A673 (cell line): ENCODE data around the gene NAV1. TPM values are rescaled to one million over a fixed set of nuclear protein-coding genes. Genes with fewer than 3 reads are reported as not detected.
"Not testable (repeated sequence)": the region's sequence is repeated elsewhere in the genome, so short reads cannot be mapped to it uniquely, and the experiment has no call there.

ENCODE experiments used
- BruUV-seq: library from RNA; stranded (reverse); fragments of 400-500 nt; replicated peaks from 2 replicates; lab custom pipeline; 2021; lab: Mats Ljungman, UMichigan
- CTCF ChIA-PET: fragments of 300-600 bp; sonication (Branson Sonifier 250); formaldehyde crosslinking; loops from one replicate; lab custom pipeline; 2022; ENCODE audit warnings: antibody characterized with exemption; lab: Charles Lee
- POLR2A ChIA-PET: fragments of 300-600 bp; sonication (Branson Sonifier 250); formaldehyde crosslinking; loops from one replicate; lab custom pipeline; 2022; ENCODE audit warnings: antibody characterized with exemption; ENCODE audit not compliant: low non-redundant PET; lab: Charles Lee
- DNase-seq: peaks from one replicate; pipeline ENCODE4 v3.0.0-alpha.2; 2015; ENCODE audit warnings: low spot score
- H3K27ac ChIP-seq: fragments of 200-600 bp; sonication (generic); 2 replicates; pipeline ENCODE4 v1.5.1; 2016; ENCODE audit warnings: mixed run types, low read depth, mild to moderate bottlenecking, mixed read lengths, antibody characterized with exemption, low read length; ENCODE audit not compliant: poor library complexity, severe bottlenecking
- H3K27me3 ChIP-seq: fragments of 200-600 bp; sonication (generic); replicated peaks from 2 replicates; pipeline ENCODE4 v1.6.1; 2017; ENCODE audit warnings: mixed run types, low read depth, mild to moderate bottlenecking, mixed read lengths, antibody characterized with exemption, low read length; ENCODE audit not compliant: insufficient read depth, poor library complexity
- H3K36me3 ChIP-seq: fragments of 200-600 bp; sonication (generic); 2 replicates; pipeline ENCODE4 v1.6.1; 2016; ENCODE audit warnings: mixed run types, mild to moderate bottlenecking, mixed read lengths, antibody characterized with exemption, low read length; ENCODE audit not compliant: insufficient read depth, poor library complexity, severe bottlenecking
- H3K4me1 ChIP-seq: fragments of 200-600 bp; sonication (generic); 2 replicates; pipeline ENCODE4 v1.6.1; 2017; ENCODE audit warnings: mixed run types, mild to moderate bottlenecking, mixed read lengths, antibody characterized with exemption, low read length; ENCODE audit not compliant: insufficient read depth, poor library complexity, severe bottlenecking
- H3K4me3 ChIP-seq: fragments of 200-600 bp; sonication (generic); 2 replicates; pipeline ENCODE4 v1.5.1; 2016; ENCODE audit warnings: low read depth, mixed run types, mild to moderate bottlenecking, mixed read lengths, low read length; ENCODE audit not compliant: poor library complexity, severe bottlenecking
- H3K9me3 ChIP-seq: fragments of 200-600 bp; sonication (generic); 2 replicates; pipeline ENCODE4 v1.6.1; 2016; ENCODE audit warnings: mixed run types, low read depth, mild to moderate bottlenecking, mixed read lengths, antibody characterized with exemption, low read length; ENCODE audit not compliant: poor library complexity, severe bottlenecking
- CTCF ChIP-seq: fragments of 300-800, 200-600 bp; sonication (generic); conservative IDR thresholded peaks from 2 replicates; pipeline ENCODE4 v1.5.1; 2017; ENCODE audit warnings: low read depth, mild to moderate bottlenecking, antibody characterized with exemption, low read length, moderate library complexity, mixed read lengths
- EZH2 ChIP-seq: fragments of 200-600 bp; sonication (generic); IDR thresholded peaks from 2 replicates; pipeline ENCODE4 v1.6.1; 2017; ENCODE audit warnings: borderline replicate concordance, low read depth, mild to moderate bottlenecking, mixed read lengths, antibody characterized with exemption, low read length; ENCODE audit not compliant: poor library complexity, severe bottlenecking
- intact Hi-C: fragments of 100-400 bp; cut with micrococcal nuclease; formaldehyde crosslinking; loops from one replicate; pipeline ENCODE4 v1.10.0; 2022; ENCODE audit not compliant: unreplicated experiment
- total RNA-seq: library from RNA; stranded (reverse); gene quantifications from 2 replicates; pipeline ENCODE4 v1.2.3, GENCODE V29; 2021

NAV1 gene
- total RNA-seq, 1 experiment from 2014 or later = 48.2 TPM

GRCh38 chr1:201490708-201491131 is 48.2 kb upstream of the NAV1 start:
- intact Hi-C loops = no loop called here
- Histone ChIP-seq H3K27ac (peak overlapping the region; percentile 25), H3K4me1 (peaks cover 42% of the 10 kb centered on the region), H3K4me3 (no peak overlapping the region), H3K9me3 (no peaks in the 10 kb centered on the region), H3K36me3 (peaks cover 83% of the 10 kb centered on the region), H3K27me3 (no peaks in the 10 kb centered on the region)
- TF ChIP-seq EZH2 = no peak
- TF ChIP-seq CTCF = no peak
- ChIA-PET CTCF (interaction anchor here (0.6 to 1.1 kb wide), 2 partner anchors 22 to 276 kb away, joined by 3 to 5 read pairs; no protein-coding TSS in a partner anchor), POLR2A (no interaction called here)
- no TSS peak for BruUV-seq
- DNase-seq = peak; percentile 77

GRCh38 chr1:201491896-201492511 is 46.9 kb upstream of the NAV1 start:
- intact Hi-C loops = no loop called here
- Histone ChIP-seq H3K4me3 (no peak overlapping the region), H3K27me3 (no peaks in the 10 kb centered on the region), H3K9me3 (no peaks in the 10 kb centered on the region), H3K4me1 (peaks cover 42% of the 10 kb centered on the region), H3K36me3 (peaks cover 82% of the 10 kb centered on the region), H3K27ac (peak overlapping the region; percentile 74)
- POLR2A ChIA-PET = no interaction called here
- CTCF ChIA-PET = interaction anchor here (1.1 kb wide), 1 partner anchor 21 kb away, joined by 5 read pairs; no protein-coding TSS in a partner anchor
- TF ChIP-seq CTCF = no peak
- no peak for TF ChIP-seq EZH2
- DNase-seq = no peak
- no TSS peak for BruUV-seq

- H3K9me3 ChIP-seq, H3K27me3 ChIP-seq, BruUV-seq, H3K4me3 ChIP-seq, CTCF ChIA-PET, DNase-seq, POLR2A ChIA-PET, intact Hi-C loops: not testable (repeated sequence)
- peaks cover 71% of the 10 kb centered on the region for H3K36me3 ChIP-seq
- peak overlapping the region; percentile 74 for H3K27ac ChIP-seq
- peaks cover 42% of the 10 kb centered on the region for H3K4me1 ChIP-seq
These were observed 45.8 kb upstream of the NAV1 start for GRCh38 chr1:201493026-201493656.
